SH-SY5Y (cell line): ENCODE data around the gene ENOX2.

Experiments used
- GATA2 ChIP-seq: IDR thresholded peaks from 2 replicates; pipeline ENCODE4 v1.6.1; 2011; ENCODE audit warnings: mild to moderate bottlenecking, low read depth, low read length
- GATA3 ChIP-seq: IDR thresholded peaks from 2 replicates; pipeline ENCODE4 v1.6.1; 2011; ENCODE audit warnings: low read depth, mild to moderate bottlenecking, low read length, moderate library complexity

GRCh38 chrX:130841776-130842175 lies 61.2 kb downstream of the ENOX2 start:
- TF ChIP-seq GATA2, result no peak
- no peak for TF ChIP-seq GATA3
